Panc1 (cell line): Measurements from ENCODE around the gene LIN28B.

Experiments used
- POLR2AphosphoS5 ChIP-seq: IDR thresholded peaks from 2 replicates; pipeline ENCODE4 v1.6.1; 2012; ENCODE audit warnings: mild to moderate bottlenecking, low read depth, low read length, moderate library complexity
- SIN3A ChIP-seq: IDR thresholded peaks from 2 replicates; pipeline ENCODE4 v1.6.1; 2012; ENCODE audit warnings: low read depth, mild to moderate bottlenecking, low read length, moderate library complexity, borderline replicate concordance; ENCODE audit not compliant: insufficient read depth
- TCF7L2 ChIP-seq: IDR thresholded peaks from 2 replicates; pipeline ENCODE4 v1.6.1; 2011; ENCODE audit warnings: mild to moderate bottlenecking, low read depth, low read length, inconsistent platforms
- TF ChIP-seq, protein P1 (sequence below), 2 experiments: IDR thresholded peaks; 2 replicates each; pipeline ENCODE4 v1.6.1; 2011 to 2012; ENCODE audit warnings: low read depth in 2 of 2, control low read depth in 1 of 2, low read length in 1 of 2, mild to moderate bottlenecking in 1 of 2, moderate library complexity in 1 of 2; ENCODE audit not compliant: insufficient read depth in 1 of 2
- TF ChIP-seq, protein P2 (sequence below): fragments of 450-650 bp; IDR thresholded peaks from 2 replicates; pipeline ENCODE4 v1.5.1; 2017; ENCODE audit warnings: mild to moderate bottlenecking

DNA sequence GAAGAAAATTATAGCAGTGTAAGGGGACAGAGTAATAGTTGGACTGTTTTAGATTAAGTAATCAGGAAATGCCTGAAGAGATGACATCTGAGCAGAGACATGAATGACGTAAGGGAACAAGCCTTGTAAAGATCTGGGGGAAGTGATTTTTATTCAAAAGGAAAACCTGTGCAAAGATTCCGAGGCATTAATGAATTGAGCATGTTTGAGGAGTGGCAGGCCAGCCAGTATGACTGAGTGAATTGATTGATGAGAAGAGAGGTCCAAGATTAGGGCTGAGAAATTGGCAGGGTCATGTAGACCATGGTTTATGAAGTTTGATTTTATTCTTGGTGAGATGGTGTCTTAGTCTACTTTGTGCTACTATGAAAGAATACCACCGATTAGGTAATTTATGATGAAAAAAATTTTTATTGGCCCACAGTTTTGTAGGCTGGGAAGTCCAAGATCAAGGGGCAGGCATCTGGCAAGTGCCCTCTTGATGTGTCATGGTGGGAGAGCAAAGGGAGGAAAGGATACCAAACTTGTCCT is 95.1 kb downstream of the LIN28B start:
- TF ChIP-seq, protein P1, sequence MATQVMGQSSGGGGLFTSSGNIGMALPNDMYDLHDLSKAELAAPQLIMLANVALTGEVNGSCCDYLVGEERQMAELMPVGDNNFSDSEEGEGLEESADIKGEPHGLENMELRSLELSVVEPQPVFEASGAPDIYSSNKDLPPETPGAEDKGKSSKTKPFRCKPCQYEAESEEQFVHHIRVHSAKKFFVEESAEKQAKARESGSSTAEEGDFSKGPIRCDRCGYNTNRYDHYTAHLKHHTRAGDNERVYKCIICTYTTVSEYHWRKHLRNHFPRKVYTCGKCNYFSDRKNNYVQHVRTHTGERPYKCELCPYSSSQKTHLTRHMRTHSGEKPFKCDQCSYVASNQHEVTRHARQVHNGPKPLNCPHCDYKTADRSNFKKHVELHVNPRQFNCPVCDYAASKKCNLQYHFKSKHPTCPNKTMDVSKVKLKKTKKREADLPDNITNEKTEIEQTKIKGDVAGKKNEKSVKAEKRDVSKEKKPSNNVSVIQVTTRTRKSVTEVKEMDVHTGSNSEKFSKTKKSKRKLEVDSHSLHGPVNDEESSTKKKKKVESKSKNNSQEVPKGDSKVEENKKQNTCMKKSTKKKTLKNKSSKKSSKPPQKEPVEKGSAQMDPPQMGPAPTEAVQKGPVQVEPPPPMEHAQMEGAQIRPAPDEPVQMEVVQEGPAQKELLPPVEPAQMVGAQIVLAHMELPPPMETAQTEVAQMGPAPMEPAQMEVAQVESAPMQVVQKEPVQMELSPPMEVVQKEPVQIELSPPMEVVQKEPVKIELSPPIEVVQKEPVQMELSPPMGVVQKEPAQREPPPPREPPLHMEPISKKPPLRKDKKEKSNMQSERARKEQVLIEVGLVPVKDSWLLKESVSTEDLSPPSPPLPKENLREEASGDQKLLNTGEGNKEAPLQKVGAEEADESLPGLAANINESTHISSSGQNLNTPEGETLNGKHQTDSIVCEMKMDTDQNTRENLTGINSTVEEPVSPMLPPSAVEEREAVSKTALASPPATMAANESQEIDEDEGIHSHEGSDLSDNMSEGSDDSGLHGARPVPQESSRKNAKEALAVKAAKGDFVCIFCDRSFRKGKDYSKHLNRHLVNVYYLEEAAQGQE (IDR thresholded peaks at IDR 0.05; ENCODE audit: insufficient read depth in 1 of 2, low read depth in 2 of 2, low read length in 1 of 2): no peak
- TF ChIP-seq, protein P2, sequence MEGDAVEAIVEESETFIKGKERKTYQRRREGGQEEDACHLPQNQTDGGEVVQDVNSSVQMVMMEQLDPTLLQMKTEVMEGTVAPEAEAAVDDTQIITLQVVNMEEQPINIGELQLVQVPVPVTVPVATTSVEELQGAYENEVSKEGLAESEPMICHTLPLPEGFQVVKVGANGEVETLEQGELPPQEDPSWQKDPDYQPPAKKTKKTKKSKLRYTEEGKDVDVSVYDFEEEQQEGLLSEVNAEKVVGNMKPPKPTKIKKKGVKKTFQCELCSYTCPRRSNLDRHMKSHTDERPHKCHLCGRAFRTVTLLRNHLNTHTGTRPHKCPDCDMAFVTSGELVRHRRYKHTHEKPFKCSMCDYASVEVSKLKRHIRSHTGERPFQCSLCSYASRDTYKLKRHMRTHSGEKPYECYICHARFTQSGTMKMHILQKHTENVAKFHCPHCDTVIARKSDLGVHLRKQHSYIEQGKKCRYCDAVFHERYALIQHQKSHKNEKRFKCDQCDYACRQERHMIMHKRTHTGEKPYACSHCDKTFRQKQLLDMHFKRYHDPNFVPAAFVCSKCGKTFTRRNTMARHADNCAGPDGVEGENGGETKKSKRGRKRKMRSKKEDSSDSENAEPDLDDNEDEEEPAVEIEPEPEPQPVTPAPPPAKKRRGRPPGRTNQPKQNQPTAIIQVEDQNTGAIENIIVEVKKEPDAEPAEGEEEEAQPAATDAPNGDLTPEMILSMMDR: no peak
- TF ChIP-seq POLR2AphosphoS5 (no peak), TCF7L2 (no peak), SIN3A (no peak)
